Activated naive CD8-positive, alpha-beta T cell treated with anti-CD3 and anti-CD28 coated beads, Interleukin-2, amount 10 ng/mL, durations not matched to agents 7 days and 5 days (primary cell): Measurements from ENCODE around the gene THOC6. TPM values are rescaled to one million over a fixed set of nuclear protein-coding genes. Genes with fewer than 3 reads are reported as not detected.
"Not testable (repeated sequence)": the region's sequence is repeated elsewhere in the genome, so short reads cannot be mapped to it uniquely, and the experiment has no call there.

Experiments used
- ATAC-seq: fragments of 150-1000 bp; cut with Tn5 transposase; one replicate; pipeline ENCODE4 v1.10.0; 2021; ENCODE audit warnings: low read depth, moderate library complexity
- POLR2A ChIA-PET: fragments of 350-600 bp; sonication (Branson Sonifier 250); formaldehyde crosslinking; loops from one replicate; lab custom pipeline; 2021; ENCODE audit warnings: antibody characterized with exemption; lab: Charles Lee
- DNase-seq: peaks from one replicate; pipeline ENCODE4 v3.0.0; 2021
- H3K27ac Mint-ChIP-seq: one replicate; pipeline ENCODE4 v1.8.0; 2022; ENCODE audit warnings: mild to moderate bottlenecking, mixed read lengths
- H3K27me3 Mint-ChIP-seq: one replicate; pipeline ENCODE4 v1.8.0; 2022; ENCODE audit warnings: mild to moderate bottlenecking, moderate library complexity, mixed read lengths
- H3K36me3 Mint-ChIP-seq: one replicate; pipeline ENCODE4 v1.8.0; 2021; ENCODE audit warnings: mild to moderate bottlenecking, mixed read lengths
- H3K4me1 Mint-ChIP-seq: one replicate; pipeline ENCODE4 v1.8.0; 2021; ENCODE audit warnings: mixed read lengths
- H3K4me3 Mint-ChIP-seq: one replicate; pipeline ENCODE4 v1.8.0; 2022; ENCODE audit warnings: mild to moderate bottlenecking, moderate library complexity, mixed read lengths
- H3K9me3 Mint-ChIP-seq: one replicate; pipeline ENCODE4 v1.8.0; 2021; ENCODE audit warnings: mixed read lengths
- total RNA-seq, 2 experiments: library from RNA; stranded (reverse); gene quantifications; one replicate each; pipeline ENCODE4 v1.2.3, GENCODE V29; 2021

Gene THOC6
- total RNA-seq, 2 experiments from 2014 or later = 36.3 to 36.9 TPM

DNA sequence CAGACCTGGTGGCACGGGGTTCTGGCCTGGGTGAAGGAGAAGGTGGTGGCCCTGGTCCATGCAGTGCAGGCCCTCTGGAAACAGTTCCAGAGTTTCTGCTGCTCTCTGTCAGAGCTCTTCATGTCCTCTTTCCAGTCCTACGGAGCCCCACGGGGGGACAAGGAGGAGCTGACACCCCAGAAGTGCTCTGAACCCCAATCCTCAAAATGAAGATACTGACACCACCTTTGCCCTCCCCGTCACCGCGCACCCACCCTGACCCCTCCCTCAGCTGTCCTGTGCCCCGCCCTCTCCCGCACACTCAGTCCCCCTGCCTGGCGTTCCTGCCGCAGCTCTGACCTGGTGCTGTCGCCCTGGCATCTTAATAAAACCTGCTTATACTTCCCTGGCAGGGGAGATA lies 45.3 kb downstream of the THOC6 start:
- peaks cover 59% of the 10 kb centered on the region for H3K4me1 Mint-ChIP-seq
- not testable (repeated sequence) for H3K27me3 Mint-ChIP-seq, DNase-seq, ATAC-seq, H3K9me3 Mint-ChIP-seq
- peaks cover 54% of the 10 kb centered on the region for H3K36me3 Mint-ChIP-seq
- POLR2A ChIA-PET = interaction anchor here (1.3 to 8.7 kb wide), 7 partner anchors 6 to 58 kb away, joined by 3 to 143 read pairs (median 7); partner anchors contain the start of gene MMP25
- peak overlapping the region; percentile 99 for H3K4me3 Mint-ChIP-seq
- peak overlapping the region; percentile 98 for H3K27ac Mint-ChIP-seq

DNA sequence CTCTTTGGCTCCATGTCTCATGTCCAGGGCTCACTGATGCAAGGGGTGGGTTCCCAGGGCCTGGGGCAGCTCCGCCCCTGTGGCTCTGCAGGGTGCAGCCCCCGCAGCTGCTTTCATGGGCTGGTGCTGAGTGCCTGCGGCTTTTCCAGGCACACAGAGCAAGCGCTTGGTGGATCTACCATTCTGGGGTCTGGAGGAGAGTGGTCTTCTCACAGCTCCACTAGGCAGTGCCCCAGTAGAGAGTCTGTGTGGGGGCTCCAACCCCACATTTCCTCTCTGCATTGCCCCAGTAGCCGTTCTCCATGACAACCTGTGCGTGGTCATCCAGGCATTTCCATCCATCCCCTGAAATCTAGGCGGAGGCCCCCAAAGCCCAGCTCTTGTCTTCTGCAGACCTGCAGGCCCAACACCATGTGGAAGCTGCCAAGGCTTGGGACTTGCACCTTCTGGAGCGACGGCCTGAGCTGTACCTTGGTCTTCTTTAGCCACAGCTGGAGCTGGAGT lies 46.8 kb downstream of the THOC6 start:
- Mint-ChIP-seq H3K4me1 (peaks cover 64% of the 10 kb centered on the region), H3K36me3 (peaks cover 52% of the 10 kb centered on the region), H3K27me3 (no peaks in the 10 kb centered on the region), H3K9me3 (no peaks in the 10 kb centered on the region), H3K27ac (peak overlapping the region; percentile 98), H3K4me3 (peak overlapping the region; percentile 99)
- POLR2A ChIA-PET = interaction anchor here (0.9 to 8.7 kb wide), 10 partner anchors 10 to 88 kb away, joined by 3 to 93 read pairs (median 4); partner anchors contain the start of gene TNFRSF12A
- peak; percentile 43 for DNase-seq
- no peak for ATAC-seq

DNA sequence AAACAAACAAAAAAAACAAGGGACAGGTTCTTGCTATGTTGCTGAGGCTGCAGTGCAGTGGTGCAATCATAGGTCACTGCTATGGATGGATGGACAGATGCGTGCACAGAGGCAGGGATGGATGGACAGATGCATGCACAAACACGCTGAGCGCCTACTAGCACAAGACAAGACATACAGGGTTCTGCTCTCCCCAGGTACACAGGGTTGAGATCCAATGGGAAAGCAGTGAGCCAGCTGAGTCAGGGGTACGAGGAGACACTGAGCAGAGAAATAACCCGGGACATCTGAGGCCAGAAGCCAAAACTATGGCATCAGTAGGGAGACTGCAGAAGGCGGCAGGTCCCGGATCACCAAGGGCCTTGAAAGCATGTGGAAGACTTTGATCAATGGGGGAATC lies 47.8 kb downstream of the THOC6 start:
- peaks cover 43% of the 10 kb centered on the region for H3K36me3 Mint-ChIP-seq
- peak overlapping the region; percentile 67 for H3K4me3 Mint-ChIP-seq
- H3K27me3 Mint-ChIP-seq = no peaks in the 10 kb centered on the region
- H3K4me1 Mint-ChIP-seq = peaks cover 72% of the 10 kb centered on the region
- peak overlapping the region; percentile 98 for H3K27ac Mint-ChIP-seq
- POLR2A ChIA-PET = interaction anchor here (0.5 to 8.7 kb wide), 6 partner anchors 12 to 57 kb away, joined by 3 to 93 read pairs (median 4); partner anchors contain the start of gene TNFRSF12A
- ATAC-seq (no peak), DNase-seq (peak; percentile 35)
- H3K9me3 Mint-ChIP-seq = no peaks in the 10 kb centered on the region

DNA sequence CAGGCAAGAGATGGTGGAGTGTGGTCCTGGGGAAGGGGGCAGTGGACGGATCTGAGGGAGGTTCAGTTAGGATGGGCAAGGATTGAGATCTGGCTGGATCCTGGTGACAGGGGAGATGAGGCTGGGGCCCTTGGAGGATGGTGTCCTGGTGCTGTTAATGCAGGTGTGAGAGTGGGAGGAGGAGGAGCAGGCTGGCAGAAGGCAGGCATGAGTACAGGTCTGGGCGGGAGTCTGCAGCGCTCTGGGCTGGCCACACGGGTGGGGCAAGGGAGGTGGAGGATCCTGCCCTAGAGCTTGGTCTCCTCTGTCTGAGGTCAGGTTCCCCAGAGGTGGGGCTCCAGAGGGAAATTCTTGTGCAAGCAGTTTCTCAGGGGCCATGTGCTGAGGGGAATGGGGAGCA lies 48.3 kb downstream of the THOC6 start:
- H3K4me1 Mint-ChIP-seq = peaks cover 76% of the 10 kb centered on the region
- peaks cover 41% of the 10 kb centered on the region for H3K36me3 Mint-ChIP-seq
- not testable (repeated sequence) for H3K27me3 Mint-ChIP-seq, H3K9me3 Mint-ChIP-seq
- peak overlapping the region; percentile 67 for H3K4me3 Mint-ChIP-seq
- POLR2A ChIA-PET = interaction anchor here (6.1 kb wide), 1 partner anchor 13 kb away, joined by 89 read pairs; no protein-coding TSS in a partner anchor
- DNase-seq (peak; percentile 58), ATAC-seq (peak; percentile 19)
- H3K27ac Mint-ChIP-seq = peak overlapping the region; percentile 98

DNA sequence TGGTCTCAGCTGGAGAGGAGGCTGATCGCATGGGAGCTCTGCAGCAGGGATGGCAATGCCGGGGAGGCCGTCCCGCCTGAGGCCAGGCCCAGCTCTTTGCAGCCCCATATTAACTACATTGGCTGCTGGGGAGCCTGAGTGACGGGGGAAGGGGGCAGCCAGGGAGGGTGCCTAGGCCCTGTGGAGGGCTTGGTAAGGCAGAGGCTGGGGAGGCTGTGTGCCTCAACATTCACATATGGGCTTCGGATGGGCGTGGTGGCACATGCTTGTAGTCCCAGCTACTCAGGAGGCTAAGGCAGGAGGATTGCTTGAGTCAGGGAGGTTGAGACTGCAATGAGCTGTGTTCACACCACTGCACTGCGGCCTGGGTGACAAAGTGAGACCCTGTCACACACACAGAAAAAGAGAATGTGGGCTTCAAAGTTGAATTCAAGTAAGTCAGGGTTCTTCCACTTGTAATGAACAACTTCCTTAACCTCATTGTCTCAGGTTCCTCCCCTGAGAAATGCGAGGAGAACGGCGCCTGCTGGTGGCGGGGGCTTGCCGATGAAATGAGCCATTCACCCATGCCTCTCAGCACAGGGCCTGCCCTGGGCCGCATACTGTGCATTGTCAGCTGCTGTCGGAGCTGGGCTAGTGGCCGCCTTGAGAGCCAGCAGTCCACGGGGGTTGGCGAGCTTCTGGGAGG lies 48.9 kb downstream of the THOC6 start:
- ATAC-seq = peak; percentile 34
- POLR2A ChIA-PET = interaction anchor here (1.6 to 6.1 kb wide), 6 partner anchors 7 to 57 kb away, joined by 3 to 143 read pairs (median 37); partner anchors contain the start of gene IL32
- peak overlapping the region; percentile 98 for H3K27ac Mint-ChIP-seq
- H3K4me1 Mint-ChIP-seq = peaks cover 78% of the 10 kb centered on the region
- not testable (repeated sequence) for H3K9me3 Mint-ChIP-seq, H3K27me3 Mint-ChIP-seq
- H3K36me3 Mint-ChIP-seq = peaks cover 38% of the 10 kb centered on the region
- peak overlapping the region; percentile 83 for H3K4me3 Mint-ChIP-seq
- peak; percentile 72 for DNase-seq

DNA sequence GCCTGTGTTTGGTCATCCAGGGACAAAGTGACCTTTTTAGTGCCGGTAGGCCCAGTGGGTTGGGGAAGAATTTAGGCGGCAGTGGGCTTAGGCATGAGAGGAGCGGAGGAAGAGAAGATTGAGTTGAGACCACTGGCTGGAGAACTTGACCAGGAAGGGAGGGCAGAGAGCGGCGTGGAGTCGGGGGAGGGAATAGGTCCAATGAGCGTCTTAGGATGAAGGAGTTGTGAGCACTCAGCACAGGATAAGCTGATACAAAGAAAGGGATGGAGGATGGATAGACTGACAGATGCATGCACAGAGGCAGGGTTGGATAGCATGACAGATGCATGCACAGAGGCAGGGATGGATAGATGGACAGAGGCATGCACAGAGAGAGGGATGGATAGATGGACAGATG lies 49.6 kb downstream of the THOC6 start:
- peaks cover 3% of the 10 kb centered on the region for H3K9me3 Mint-ChIP-seq
- H3K36me3 Mint-ChIP-seq = peaks cover 36% of the 10 kb centered on the region
- POLR2A ChIA-PET = interaction anchor here (1.6 to 6.1 kb wide), 9 partner anchors 8 to 56 kb away, joined by 3 to 143 read pairs (median 31); partner anchors contain the start of gene IL32
- ATAC-seq (no peak), DNase-seq (peak; percentile 48)
- peak overlapping the region; percentile 83 for H3K4me3 Mint-ChIP-seq
- peaks cover 81% of the 10 kb centered on the region for H3K4me1 Mint-ChIP-seq
- peak overlapping the region; percentile 98 for H3K27ac Mint-ChIP-seq
- H3K27me3 Mint-ChIP-seq = no peaks in the 10 kb centered on the region

DNA sequence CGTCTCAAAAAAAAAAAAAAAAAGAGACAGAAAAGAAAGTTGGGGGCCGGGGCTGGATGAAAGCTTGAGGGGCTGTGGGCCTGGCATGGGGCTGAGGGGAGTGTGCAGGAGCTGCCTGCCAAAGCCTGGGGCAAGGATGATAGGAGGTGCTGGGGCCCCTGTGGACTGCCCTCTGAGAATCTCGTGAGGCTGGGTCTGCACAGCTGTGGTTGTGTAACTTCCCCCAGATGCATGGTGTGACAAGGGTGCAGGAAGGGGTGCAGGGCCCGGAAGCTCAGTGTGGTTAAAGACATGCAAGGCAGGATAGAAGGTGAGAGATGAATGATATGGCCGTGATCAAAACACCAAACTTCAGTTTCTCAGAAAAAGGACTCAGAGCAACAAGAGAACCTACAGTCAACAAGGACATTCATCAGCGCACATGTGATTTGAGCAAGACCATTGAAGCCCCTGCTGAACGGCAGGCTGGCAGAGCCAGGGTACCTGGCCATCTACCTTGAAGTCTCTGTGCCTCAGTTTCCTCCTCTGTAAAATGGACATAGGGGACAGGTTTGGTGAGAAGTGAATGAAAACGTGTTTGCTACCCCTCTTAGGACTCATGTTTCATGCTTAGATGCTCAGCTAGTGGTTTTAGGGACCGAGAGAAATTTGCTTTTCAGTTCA lies 51.2 kb downstream of the THOC6 start:
- peak; percentile 73 for ATAC-seq
- Mint-ChIP-seq H3K9me3 (peaks cover 9% of the 10 kb centered on the region), H3K27me3 (no peaks in the 10 kb centered on the region), H3K4me3 (peak overlapping the region; percentile 83), H3K4me1 (peaks cover 73% of the 10 kb centered on the region), H3K27ac (peak overlapping the region; percentile 98), H3K36me3 (peaks cover 33% of the 10 kb centered on the region)
- peak; percentile 83 for DNase-seq
- POLR2A ChIA-PET = interaction anchor here (0.5 to 6.1 kb wide), 27 partner anchors 9 to 537 kb away, joined by 3 to 143 read pairs (median 6); partner anchors contain the start of genes IL32, MMP25 and ZNF213

DNA sequence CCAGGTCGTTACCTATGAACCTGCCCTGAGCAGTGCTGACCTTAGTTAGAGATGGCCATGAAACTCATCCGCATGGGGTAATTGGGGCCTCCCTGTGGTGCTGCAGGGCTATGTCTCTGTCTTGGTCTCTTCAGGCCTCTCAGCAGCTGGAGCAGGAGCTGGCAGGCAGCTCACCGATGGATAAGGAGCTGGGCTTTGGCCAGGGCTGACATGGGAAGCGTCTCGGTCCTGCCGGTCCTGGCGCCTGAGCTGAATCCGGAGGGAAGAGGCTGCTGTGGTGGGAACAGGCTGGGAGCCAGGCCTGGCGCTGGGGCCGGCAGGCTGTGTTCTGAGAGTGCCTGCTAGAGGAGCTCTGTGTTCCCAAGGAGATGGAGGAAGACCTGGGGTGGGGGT lies 51.7 kb downstream of the THOC6 start:
- peaks cover 32% of the 10 kb centered on the region for H3K36me3 Mint-ChIP-seq
- peaks cover 67% of the 10 kb centered on the region for H3K4me1 Mint-ChIP-seq
- H3K9me3 Mint-ChIP-seq = peaks cover 10% of the 10 kb centered on the region
- H3K27me3 Mint-ChIP-seq = no peaks in the 10 kb centered on the region
- H3K27ac Mint-ChIP-seq = peak overlapping the region; percentile 98
- peak overlapping the region; percentile 83 for H3K4me3 Mint-ChIP-seq
- peak; percentile 8 for ATAC-seq
- POLR2A ChIA-PET = interaction anchor here (0.5 to 6.1 kb wide), 20 partner anchors 10 to 227 kb away, joined by 3 to 143 read pairs (median 12); partner anchors contain the start of genes IL32, MMP25 and ZNF213
- peak; percentile 56 for DNase-seq

DNA sequence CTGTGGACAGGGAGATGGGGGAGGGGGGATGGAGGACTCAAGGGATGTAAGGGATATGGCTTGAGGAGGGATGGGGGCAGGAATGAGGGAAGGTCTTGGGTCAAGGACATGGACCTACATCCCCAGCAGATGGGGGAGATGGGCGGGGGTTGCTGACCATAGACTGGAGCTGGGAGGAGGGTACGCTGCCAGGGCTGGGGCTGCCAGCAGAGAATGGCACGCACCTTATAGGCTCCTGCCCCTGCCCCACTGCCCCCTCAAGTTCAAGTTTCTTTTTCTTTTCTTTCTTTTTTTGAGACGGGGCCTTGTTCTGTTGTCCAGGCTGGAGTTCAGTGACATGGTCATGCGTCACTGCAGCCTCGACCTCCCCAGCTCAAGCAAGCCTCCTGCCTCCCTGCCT lies 52.1 kb downstream of the THOC6 start:
- POLR2A ChIA-PET = interaction anchor here (0.6 to 6.1 kb wide), 18 partner anchors 10 to 83 kb away, joined by 3 to 143 read pairs (median 14); partner anchors contain the start of genes IL32 and ZNF213
- peaks cover 12% of the 10 kb centered on the region for H3K9me3 Mint-ChIP-seq
- peak overlapping the region; percentile 98 for H3K27ac Mint-ChIP-seq
- H3K4me3 Mint-ChIP-seq = peak overlapping the region; percentile 83
- DNase-seq = peak; percentile 36
- H3K4me1 Mint-ChIP-seq = peaks cover 66% of the 10 kb centered on the region
- not testable (repeated sequence) for H3K27me3 Mint-ChIP-seq, ATAC-seq
- peaks cover 35% of the 10 kb centered on the region for H3K36me3 Mint-ChIP-seq

DNA sequence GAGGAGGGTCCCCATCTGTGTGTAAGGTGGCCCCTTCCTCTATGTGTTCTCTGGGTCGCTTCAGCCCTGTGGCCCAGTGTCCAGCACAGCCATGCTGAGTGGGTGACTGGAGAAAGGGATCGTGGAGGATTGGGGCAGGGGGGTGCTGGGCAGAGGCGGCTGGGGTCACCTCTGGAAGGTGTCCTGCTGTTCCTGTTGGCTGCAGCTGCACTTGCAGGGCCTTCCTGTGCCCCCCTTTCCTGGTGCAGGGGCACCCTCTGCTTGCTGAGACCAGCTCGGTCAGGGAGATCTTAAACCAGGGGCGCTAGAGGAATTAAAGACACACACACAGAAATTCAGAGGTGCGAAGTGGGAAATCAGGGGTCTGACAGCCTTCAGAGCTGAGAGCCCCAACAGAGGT lies 52.7 kb downstream of the THOC6 start:
- Mint-ChIP-seq H3K4me1 (peaks cover 64% of the 10 kb centered on the region), H3K27ac (peak overlapping the region; percentile 98), H3K4me3 (peak overlapping the region; percentile 83), H3K9me3 (peaks cover 12% of the 10 kb centered on the region), H3K27me3 (no peaks in the 10 kb centered on the region), H3K36me3 (peaks cover 38% of the 10 kb centered on the region)
- POLR2A ChIA-PET = interaction anchor here (0.6 to 6.1 kb wide), 18 partner anchors 11 to 83 kb away, joined by 3 to 143 read pairs (median 14); partner anchors contain the start of genes IL32, ZNF213 and ZSCAN10
- DNase-seq = peak; percentile 47
- ATAC-seq = no peak
